Lower leg skin (tissue), 3 donors: ENCODE measurements around the gene KCNJ6.
"Not testable (repeated sequence)": the region's sequence is repeated elsewhere in the genome, so short reads cannot be mapped to it uniquely, and the experiment has no call there.

ENCODE experiments used
- POLR2A ChIP-seq, 2 donors: fragments of 450-650 bp; IDR thresholded peaks; one replicate each; pipeline ENCODE4 v1.6.1; 2016 to 2017; ENCODE audit warnings: antibody characterized with exemption in 2 of 2, mild to moderate bottlenecking in 1 of 2, moderate library complexity in 1 of 2
- TF ChIP-seq, protein P1 (sequence below), 3 donors: fragments of 450-650 bp; IDR thresholded peaks; one replicate each; pipeline ENCODE4 v1.5.1; 2016; ENCODE audit warnings: antibody characterized with exemption in 3 of 3, mild to moderate bottlenecking in 3 of 3, moderate library complexity in 2 of 3

DNA sequence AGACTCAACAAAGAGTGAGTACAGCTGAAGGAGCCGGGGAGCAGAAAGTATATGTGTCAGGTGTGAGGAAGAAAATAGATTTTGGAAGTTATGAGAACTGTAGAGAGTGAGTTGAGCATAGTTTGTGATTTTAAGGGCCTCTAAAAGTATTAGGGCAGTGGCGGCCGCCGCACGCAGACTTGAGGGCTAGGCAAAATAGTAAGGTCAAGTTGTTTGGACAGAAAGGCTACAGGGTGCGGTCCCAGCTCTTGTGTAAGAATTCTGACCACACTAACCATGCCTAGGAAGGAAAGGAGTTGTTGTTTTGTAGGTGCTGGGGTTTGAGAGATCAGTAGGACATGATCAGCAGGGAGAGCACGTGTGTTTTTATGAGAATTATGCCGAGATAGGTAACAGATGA, 327.6 kb downstream of the KCNJ6 start:
- TF ChIP-seq, protein P1, sequence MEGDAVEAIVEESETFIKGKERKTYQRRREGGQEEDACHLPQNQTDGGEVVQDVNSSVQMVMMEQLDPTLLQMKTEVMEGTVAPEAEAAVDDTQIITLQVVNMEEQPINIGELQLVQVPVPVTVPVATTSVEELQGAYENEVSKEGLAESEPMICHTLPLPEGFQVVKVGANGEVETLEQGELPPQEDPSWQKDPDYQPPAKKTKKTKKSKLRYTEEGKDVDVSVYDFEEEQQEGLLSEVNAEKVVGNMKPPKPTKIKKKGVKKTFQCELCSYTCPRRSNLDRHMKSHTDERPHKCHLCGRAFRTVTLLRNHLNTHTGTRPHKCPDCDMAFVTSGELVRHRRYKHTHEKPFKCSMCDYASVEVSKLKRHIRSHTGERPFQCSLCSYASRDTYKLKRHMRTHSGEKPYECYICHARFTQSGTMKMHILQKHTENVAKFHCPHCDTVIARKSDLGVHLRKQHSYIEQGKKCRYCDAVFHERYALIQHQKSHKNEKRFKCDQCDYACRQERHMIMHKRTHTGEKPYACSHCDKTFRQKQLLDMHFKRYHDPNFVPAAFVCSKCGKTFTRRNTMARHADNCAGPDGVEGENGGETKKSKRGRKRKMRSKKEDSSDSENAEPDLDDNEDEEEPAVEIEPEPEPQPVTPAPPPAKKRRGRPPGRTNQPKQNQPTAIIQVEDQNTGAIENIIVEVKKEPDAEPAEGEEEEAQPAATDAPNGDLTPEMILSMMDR (IDR thresholded peaks at IDR 0.05) = not testable (repeated sequence)
- TF ChIP-seq POLR2A (IDR thresholded peaks at IDR 0.05) = not testable (repeated sequence)
